CD4-positive, alpha-beta T cell treated with Interleukin-17A for 1 hour (primary cell): ENCODE data around the gene TULP4.
"Not testable (repeated sequence)": the region's sequence is repeated elsewhere in the genome, so short reads cannot be mapped to it uniquely, and the experiment has no call there.

ENCODE experiments used
- DNase-seq: peaks from one replicate; pipeline ENCODE4 v3.0.0-alpha.2; 2020

The TULP4 gene

DNA sequence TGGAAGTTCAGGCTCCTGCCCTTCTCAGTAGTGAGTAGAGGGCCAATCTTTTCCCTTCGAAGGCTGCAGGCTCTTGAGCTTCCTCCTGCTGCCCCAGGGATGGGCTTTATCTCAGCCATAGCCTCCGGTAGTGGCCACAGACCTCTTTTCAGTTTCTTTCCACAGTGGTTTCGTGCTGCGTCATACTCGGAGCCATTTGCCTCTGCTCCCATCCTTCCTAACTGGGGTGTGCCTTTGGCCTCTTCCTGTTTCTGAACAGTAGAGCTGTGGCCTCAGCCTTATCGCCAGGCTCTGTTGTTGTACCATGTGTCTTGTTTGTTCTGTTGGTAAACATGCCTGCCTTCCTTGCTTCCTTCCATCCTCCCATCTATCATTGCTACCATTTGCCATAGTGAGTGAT lies 54.1 kb downstream of the TULP4 start:
- no peak for DNase-seq

DNA sequence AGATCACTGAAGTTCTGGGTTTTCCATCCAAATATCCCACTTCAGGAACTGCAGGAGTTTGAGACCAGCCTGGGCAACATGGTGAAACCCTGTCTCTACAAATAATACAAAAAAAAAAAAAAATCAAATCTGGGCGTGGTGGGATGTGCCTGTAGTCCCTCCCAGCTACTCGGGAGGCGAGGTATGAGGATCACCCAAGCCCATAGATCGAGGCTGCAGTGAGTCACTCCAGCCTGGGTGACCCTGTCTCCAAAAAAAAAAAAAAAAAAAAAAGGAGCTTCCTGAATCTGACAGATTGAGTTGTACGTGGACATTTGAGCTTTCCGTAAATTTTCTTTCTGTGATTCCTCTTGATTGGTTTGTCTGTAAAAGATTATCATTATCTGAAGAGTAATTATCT lies 55.6 kb downstream of the TULP4 start:
- no peak for DNase-seq

DNA sequence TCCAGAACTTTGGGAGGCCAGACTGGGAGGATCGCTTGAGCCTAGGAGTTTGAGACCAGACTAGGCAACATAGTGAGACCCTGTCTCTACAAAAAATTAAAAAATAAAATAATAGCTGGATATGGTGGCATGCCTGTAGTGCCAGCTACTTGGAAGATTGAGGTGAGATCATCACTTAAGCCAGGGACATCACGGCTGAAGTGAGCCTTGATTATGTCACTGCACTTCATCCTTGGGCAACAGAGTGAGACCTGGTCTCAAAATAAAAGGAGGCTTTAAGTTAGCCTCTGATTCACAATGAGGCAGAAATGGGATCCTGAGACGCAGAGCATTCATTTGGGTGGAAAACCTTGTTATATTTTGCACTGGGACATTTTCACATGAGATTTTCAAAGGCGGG lies 57.0 kb downstream of the TULP4 start:
- no peak for DNase-seq

DNA sequence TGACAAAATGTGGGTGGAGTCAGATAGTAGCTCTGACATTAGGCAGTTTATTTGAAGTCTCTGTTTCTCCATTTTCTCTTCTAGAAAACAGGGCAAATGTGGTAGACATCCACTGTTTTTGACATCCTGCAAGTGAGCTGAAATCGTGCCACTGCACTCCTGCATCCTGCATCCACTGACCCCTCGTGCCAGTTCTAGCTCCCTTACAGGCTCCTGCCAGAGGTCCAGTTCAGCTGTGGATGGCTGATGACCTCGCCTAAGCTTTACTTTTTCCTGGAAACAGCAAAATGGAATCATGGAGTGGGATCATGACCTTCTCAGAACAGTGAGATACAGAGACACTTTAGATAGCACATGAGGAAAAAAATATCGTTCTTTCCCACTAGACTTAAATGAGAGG lies 58.5 kb downstream of the TULP4 start:
- no peak for DNase-seq

DNA sequence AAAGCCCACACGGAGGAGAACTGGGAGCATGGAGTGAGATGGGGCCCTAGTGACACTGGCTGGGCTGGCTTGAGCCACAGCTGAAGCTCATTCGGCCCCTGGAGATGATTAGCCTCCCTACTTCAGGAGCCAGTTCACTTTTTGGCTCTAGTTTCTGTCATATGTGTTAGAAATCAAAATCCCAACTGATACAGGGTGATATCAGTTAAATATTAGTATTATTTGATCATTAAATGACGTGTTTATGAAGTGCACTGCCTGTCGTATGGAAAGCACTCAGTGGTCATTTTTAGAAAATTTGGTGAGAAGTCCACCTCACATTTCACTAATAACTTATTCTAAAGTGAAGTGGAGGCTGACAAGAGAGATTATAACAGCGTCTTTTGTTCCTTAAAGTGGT lies 59.0 kb downstream of the TULP4 start:
- no peak for DNase-seq

DNA sequence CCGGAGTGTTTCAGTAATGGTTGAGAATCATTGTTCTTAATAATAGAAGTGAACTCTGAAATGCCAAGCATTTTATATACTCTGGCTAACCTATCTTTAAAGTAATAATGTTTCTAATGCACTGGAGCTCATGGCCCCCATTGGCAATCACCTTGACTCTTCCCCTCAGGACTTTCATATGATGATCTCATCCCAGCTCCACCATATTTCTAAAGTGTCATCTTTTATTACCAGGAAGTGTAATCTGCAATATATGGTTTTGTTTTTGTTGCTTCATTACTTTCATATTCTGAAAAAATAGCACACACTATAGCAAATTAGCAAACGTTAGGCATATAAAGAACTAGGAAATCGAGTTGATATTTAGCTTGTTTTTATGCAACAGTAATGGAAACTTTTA lies 60.3 kb downstream of the TULP4 start:
- DNase-seq: no peak

DNA sequence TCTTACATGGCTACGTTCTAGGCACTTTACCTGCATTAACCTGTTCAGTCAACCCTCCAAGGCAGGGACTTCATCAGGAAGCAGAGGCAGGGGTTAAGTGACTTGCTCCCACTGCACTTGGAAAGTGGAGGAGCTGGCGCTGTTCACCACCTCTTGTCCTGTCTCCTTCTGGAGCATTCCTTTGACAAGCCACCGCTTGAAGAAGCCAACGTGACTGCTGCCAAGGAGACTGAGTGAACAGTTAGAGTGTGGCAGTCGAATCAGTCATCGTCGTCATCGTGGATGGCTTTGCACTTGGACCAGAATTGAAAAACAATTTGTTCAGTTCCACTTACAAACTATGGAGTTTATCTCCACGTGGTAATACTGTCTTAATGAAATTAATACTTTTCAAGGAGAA lies 60.9 kb downstream of the TULP4 start:
- DNase-seq: no peak

DNA sequence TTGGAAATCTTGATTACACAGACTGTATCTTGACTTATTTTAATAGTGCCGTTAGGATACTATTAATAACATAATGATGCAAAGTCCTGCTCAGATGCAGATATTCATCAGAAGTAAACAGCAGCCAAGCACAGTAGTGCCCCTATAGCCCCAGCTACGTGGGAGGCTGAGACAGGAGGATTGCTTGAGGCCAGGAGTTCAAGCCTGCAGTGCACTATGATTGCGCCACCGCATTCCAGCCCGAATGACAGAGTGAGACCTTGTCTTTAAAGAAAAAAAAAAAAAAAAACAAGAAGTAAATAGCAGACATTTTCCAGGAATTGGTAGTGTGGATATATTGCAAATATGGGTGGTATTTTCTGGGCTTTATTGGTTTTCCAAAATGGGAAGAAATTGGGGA lies 61.8 kb downstream of the TULP4 start:
- no peak for DNase-seq

DNA sequence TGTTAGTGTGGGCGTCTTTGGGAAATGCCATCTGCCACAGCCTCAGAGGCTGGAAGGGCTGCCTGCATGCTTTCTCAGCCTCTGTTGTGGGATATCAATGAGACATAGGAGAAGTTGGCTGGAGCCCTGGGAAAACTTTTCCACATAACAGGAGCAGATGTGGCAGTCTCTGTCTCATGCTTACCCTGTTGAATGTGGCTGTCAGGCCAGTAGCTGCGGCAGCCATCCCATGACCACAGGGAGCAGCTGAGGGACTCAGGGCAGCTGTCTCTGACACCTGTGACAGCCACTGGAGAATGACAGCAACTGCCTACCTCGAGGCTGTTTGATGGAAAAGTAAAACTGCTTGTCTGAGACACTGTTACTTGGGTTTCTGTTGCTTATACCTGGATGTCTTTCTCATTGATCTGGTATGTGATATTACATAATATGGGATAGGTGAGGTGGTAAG lies 64.4 kb downstream of the TULP4 start:
- no peak for DNase-seq

DNA sequence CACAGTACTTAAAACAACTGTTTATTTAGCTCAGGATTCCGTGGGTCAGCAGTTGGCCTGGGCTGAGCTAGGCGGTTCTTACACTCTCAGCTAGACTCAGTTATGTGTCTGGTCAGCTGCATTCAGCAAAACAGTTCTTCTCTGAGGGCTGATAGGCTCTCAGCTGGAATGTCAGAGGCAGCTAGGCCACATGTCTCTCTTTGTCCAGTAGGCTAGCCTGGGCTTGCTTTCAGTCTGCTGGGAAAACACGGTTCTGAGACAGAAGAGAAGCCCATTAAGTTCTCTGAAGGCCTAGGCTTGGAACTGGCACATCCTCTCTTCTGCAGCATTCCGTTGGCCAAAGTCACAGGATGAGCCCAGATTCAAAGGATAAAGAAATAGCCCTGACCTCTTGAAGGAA lies 65.6 kb downstream of the TULP4 start:
- no peak for DNase-seq

DNA sequence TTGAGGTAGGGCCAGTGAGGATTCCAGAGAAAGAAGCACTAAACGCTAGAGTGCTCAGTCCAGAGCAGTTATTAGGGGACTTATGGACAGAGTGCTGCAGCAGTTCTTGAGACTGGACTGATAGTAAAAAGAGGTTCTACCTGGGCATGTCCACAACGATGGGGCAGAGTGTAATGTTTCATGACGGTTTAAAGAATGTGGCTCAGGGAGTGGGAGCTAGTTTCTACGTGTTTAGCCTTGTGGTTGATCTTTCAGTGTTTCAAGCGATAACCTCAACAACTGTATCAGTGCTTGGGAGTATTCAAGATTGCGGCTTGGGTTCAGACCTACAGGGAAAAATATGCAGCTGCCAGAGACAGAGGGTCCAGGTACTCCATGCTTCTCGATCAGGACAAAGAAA lies 67.1 kb downstream of the TULP4 start:
- no peak for DNase-seq

DNA sequence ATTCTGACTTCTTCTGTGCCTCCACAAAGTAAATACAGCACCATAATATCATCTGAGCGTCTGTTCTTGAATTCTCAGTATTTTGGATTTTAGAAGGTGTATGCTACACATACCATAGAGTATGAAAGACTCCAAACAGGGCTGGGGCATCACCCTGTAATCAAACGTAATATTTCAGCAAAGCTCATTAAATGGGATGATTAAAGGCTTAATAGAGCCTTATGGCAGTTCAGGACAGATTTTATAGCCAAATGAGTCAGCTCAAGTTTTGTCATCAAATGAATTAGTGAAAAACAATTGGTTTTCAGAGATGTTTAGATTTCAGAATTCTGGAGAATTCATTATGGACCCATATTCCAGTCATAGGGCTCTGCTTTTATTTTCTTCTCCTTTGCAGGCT lies 68.9 kb downstream of the TULP4 start:
- DNase-seq: no peak

DNA sequence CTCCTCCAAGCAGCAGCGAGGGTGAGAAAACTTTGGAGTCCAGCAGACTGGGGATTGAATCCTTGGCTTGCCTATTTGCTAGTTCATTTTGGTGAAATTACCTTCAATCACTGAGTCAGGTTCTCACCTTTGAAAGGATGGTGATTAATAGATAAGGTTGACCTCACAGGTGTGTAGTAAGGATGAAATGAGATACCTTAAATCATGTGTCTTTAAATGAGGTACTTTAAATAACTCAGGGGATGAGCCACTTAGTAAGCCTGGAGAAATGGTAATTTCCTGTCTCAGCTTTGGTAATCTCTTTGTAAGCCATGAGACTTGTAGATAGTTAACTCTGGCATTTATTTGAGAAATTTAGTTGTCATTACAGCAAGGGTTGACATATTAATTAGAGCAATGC lies 70.2 kb downstream of the TULP4 start:
- no peak for DNase-seq

DNA sequence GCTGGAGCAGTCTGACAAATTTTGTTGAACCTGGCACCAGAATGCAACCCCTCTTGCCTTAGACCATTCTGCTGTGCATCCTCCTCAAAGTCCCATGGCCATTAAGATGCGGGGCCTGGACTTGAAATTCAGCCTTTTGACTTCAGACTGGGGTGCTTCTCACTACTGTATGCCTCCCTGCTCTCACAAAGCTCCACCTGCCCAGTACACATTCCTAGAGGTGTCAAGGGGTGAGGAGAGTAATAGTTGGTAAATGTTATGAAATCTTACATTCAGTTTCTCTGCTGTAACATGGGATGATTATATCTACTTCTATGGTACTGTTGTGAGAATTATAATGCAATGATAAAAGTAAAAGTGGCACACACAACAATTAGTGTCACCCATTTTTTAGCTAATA lies 70.8 kb downstream of the TULP4 start:
- DNase-seq: no peak

DNA sequence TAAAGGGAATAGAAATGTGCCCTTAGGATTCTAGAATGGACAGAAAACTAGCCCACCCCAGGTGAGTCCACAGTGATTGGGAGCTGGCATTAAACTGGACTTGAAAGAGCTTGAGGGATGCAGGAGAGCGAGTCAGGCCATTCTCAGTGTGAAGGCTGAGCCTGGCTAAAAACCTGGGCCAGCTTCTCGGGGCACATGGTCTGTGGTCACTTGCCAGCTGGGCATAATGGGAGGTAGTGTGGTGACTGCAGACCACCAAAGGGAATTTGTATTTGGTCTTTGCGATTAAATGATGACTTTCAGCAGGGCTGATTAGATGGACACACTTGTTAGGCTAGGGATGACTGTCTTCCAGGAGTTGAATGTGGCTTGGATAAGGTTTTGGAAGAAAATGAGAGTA lies 71.3 kb downstream of the TULP4 start:
- no peak for DNase-seq

DNA sequence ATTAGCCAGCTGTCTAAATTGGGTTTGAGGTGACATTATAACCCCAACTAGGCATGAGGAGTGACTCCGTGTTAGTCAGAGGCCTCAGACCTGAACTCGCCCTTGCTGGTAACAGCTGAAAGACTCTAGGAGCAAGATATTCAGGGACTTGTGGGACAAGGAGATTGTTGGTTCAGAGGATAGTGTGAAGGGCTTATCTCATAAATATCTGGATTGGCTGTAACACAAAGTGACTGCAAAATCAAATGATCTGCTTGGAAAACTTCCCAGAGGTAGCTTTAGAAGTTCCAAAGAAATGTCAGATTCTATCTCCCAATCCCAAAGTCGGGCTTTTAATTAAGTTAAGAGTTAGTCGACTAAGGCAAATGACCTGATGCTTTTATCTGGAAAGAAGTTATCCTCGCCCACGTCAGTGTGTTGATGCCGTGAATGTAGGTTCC lies 72.4 kb downstream of the TULP4 start:
- DNase-seq: no peak

DNA sequence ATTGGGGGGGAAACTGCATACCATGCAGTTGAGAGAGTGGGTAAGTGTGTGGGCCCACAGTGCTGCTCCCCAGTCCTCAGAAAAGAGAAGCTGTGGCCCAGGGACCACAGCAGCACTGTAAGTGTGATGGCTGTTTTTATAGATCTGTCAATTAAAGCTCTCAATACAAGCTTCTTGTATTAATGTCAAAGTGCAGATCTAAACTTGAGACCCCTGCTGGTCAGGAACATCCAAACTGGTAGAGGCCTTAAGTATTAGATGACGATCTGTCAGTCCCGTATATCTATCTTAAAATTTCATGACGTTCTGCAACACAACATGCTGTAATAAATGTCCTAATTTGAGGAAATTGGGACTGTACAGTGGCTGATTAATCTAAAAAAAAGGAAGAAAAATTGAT lies 74.8 kb downstream of the TULP4 start:
- peak; percentile 26 for DNase-seq

DNA sequence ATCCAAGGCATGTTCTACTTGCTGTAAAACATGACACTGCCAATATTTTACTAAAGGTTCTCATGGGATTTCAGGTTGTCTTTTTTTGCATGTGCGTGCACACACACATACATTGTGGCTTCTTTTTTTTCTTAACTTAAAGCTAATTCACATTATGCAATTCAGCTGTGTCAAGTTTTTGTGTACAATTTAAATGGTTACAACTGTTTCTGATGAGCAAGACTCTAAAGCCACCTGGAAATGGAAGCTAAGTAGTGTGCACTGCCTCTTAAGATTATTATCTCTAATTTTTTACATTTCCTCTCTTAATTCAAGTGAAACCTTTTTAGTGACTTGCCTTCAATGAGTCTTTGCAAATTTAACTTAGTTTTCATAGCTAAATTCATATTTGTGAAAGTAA lies 75.3 kb downstream of the TULP4 start:
- DNase-seq: no peak

DNA sequence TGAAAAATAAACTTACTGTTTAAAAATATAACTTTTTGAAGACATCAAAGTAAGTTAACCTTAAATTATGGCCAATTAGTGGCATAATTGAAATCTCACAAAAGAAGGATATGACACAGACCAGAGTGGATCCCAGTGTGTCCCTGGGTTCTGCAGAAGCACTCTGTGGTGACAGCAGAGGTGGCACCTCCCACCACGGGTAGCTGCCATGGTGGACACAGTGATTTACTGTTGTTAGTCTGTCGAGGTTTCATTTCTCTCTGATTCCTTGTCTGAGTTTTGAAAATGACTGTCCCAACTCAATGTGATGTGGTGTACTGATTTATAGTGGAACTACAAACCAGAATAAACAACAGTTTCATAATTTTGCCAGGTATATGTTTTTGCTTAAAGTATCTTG lies 76.5 kb downstream of the TULP4 start:
- DNase-seq: no peak

DNA sequence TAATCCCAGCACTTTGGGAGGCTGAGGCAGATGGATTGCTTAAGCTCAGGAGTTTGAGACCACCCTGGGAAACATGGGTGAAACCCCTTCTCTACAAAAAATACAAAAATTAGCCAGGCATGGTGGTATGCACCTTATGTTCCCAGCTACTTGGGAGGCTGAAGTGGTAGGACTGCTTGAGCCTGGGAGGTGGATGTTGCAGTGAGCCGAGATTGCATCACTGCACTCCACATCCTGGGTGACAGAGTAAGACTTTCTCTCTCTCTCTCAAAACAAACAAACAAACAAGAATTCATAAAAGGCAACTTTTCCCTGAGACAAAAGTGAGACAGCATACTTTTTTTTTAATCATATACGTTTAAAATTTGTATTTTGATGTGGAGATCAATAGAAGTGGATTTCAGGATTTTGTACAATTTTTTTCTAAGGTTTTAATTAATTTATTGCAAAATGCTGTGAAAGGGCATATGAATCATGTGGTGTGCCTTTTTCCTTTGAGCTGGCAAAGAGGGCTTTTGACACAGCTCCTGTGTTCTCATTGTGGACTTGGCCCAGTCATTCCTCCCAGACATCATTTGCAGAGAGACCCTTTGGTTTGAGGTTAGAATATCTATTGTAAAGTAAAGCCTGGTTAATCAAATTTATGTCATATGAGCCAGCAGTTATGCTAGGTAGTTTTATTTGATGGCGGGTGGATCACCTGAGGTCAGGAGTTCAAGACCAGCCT lies 77.1 kb downstream of the TULP4 start:
- DNase-seq: no peak

DNA sequence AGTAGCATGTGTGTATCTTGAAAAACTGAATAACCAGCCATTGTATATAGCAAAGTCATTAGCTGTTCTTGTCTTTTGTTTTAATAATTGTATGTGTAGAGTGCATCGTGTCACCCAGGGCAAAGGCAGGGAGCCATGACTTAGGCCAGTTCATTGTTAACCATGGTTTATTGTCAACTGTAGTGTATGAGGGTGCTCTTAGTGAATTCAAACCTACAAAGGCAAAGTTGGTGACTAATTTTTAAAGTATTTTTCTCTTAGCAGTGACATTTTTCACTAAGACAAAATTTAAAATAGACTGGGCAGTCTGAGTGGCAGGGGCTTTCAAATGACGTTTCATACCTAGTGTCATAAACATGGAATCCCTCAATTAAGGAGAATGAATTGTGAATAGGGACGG lies 79.0 kb downstream of the TULP4 start:
- DNase-seq: no peak

DNA sequence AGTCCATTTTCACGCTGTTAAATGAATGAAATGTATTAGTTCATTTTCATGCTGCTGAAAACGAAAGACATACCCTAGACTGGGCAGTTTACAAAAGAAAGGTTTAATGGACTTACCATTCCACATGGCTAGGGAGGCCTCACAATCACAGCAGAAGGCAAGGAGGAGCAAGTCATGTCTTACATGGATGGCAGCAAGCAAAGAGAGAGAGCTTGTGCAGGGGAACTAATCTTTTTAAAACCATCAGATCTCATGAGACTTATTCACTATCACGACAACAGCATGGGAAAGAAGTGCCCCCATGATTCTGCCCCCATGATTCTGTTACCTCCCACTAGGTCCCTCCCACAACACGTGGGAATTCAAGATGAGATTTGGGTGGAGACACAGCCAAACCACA lies 79.7 kb downstream of the TULP4 start:
- not testable (repeated sequence) for DNase-seq

DNA sequence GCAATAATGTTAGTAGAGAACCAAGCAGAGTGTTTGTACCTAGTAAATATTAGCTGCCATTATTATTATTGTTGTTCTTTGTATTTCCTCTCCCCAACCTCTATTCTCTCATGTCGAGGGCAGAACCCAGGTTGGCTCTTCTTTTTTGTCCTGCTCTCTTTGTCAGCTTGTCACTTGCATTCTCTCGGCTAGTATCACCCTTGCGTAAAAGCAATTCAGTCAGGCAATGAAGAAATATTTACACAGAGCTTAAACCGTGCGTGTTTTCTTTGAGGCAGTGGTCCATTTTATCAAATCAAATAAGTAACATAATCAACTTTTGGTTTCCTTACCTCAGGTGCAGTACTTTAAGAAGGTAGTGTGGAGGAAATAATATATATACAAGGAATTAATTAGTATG lies 83.9 kb downstream of the TULP4 start:
- DNase-seq: no peak

DNA sequence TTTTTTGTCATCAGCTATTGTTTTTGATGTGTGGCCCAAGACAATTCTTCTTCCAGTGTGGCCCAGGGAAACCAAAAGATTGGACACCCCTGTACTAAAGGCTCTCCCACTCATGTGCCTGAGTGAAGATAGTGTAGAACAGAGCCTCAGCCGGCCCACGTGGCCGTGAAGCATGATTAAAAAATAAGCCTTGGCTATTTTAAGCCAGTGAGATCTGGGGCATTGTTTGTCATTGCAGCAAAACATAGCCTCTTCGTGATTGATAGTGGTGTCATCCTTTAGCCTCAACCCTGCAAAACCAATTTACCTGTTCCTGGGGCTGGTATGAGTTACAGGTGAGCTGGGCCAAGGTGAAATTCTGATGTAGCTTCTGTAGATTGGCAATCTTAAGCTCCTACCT lies 85.3 kb downstream of the TULP4 start:
- DNase-seq: no peak

DNA sequence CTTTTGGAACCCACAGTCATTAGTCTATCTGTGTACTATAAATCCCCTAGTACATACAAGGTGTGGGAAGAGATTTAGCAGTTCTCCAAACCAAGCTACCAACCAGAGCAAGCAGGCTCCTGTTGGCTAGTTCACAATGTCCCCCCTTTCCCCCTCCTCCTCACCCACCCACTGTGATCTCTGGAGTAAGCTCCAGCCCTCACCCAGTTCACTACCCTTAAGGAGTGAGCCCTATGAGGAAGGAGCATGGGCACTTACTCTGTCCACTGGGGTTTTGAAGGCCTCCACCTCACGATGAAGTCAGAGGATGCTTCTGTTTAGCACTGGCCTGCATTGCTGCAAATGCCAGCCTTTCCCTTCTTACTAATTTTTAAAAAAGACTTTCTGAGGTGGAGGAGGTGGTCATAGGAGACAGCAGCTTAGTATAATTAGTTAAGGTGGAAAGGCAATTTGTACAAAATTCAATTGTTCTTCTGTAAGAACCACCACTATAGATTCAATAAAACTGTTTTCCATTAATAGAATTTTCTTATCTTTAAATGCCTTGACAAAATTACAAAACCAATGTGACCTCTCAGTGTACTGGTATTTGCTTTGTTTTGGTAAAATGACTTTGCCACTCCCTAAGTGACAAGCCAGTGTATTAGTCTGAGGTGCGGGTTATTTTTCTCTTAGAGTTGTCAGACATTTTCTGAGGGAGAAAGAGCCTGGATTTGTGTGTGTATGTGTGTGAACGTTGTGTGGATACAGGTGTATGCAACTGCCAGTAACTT lies 86.2 kb downstream of the TULP4 start:
- DNase-seq: no peak
